Measurements from ENCODE around the gene BROX. TPM values are rescaled to one million over a fixed set of nuclear protein-coding genes. Genes with fewer than 3 reads are reported as not detected.

Gene BROX
- polyA plus RNA-seq, 1 of the 3 experiments (the other 2 are of a cell fraction): 3.8 TPM

DNA sequence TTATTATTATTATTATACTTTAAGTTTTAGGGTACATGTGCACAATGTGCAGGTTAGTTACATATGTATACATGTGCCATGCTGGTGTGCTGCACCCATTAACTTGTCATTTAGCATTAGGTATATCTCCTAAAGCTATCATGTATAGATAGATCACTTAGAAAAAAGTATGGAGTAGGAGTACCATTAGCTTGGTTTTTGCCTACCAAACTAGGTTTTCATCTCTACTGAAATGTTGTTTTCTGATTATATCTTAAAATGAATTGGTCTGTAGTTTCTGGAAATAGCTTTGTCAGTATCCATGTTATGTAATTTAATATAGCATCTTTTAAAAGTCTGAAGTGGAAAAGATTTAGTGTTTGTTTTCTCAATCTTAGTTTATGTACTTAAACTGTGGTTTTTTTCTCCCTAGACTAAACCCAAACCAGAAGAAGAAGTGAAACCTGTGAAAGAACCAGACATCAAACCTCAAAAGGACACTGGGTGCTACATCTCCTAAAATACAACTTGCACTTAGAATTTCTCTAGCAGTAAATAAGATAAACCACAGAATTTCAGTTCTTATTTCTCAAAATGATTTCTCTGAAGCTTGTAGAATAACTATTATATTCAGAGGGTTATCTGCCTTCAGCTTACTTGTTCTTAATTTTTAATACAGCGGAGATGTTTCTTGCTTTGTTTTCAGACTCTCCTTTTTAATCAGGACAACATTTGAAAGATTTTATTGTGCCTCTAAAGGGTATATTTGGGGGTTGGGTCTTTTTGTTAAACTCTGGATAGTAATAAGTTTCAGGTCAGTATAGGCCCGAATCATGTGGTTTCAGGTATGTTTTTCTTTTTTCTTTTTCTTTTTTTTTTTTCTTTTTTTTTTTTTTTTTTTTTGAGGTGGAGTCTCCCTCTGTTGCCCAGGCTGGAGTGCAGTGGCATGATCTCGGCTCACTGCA, 20.1 kb downstream of the BROX start:
- no peaks in the 10 kb centered on the region for H3F3A ChIP-seq (replicated peaks; ENCODE audit: insufficient read depth)
- no peak overlapping the region for H3K27ac ChIP-seq (ENCODE audit: low read depth in 2 of 2, low read length in 1 of 2)
- H3K4me2 ChIP-seq: no peak overlapping the region
- WGBS (ENCODE audit: low lambda C conversion rate): 98% methylated on average over 3 of the region's 3 CpGs
- H3K79me2 ChIP-seq (ENCODE audit: insufficient read depth): no peaks in the 10 kb centered on the region
- POLR2A ChIA-PET: interaction anchor here (0.6 kb wide), 1 partner anchor 19 kb away, joined by 4 read pairs; no protein-coding TSS in a partner anchor
- DNase-seq: no peak
- no peak overlapping the region for H3K4me3 ChIP-seq (ENCODE audit: low read depth in 2 of 2, low read length in 1 of 2)
- no peak overlapping the region for H2AFZ ChIP-seq (ENCODE audit: low read depth)
- no peaks in the 10 kb centered on the region for H3K4me1 ChIP-seq (ENCODE audit: control insufficient read depth in 1 of 2, insufficient read depth in 2 of 2, low read depth in 1 of 2, low read length in 1 of 2)
- H3K9me2 ChIP-seq: no peaks in the 10 kb centered on the region
- H4K20me1 ChIP-seq (ENCODE audit: insufficient read depth): no peaks in the 10 kb centered on the region
- H3K36me3 ChIP-seq (replicated peaks in 1 of 2; ENCODE audit: control insufficient read depth in 1 of 2, insufficient read depth in 2 of 2, low read length in 1 of 2): peaks cover 70 to 90% of the 10 kb centered on the region in 2 experiments
- CTCF ChIA-PET: interaction anchor here (0.5 to 1.6 kb wide), 8 partner anchors 10 to 392 kb away, joined by 3 to 5 read pairs (median 4); no protein-coding TSS in a partner anchor
- no peak overlapping the region for H3K9ac ChIP-seq
- TF ChIP-seq YY1 (IDR thresholded peaks at IDR 0.05; ENCODE audit: low read depth): no peak
- TF ChIP-seq TCF12 (IDR thresholded peaks at IDR 0.05): no peak
- TF ChIP-seq SIN3A (IDR thresholded peaks at IDR 0.05; ENCODE audit: borderline replicate concordance, low read depth, low read length): no peak
- TF ChIP-seq, protein P1, sequence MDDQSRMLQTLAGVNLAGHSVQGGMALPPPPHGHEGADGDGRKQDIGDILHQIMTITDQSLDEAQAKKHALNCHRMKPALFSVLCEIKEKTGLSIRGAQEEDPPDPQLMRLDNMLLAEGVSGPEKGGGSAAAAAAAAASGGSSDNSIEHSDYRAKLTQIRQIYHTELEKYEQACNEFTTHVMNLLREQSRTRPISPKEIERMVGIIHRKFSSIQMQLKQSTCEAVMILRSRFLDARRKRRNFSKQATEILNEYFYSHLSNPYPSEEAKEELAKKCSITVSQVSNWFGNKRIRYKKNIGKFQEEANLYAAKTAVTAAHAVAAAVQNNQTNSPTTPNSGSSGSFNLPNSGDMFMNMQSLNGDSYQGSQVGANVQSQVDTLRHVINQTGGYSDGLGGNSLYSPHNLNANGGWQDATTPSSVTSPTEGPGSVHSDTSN (IDR thresholded peaks at IDR 0.05): no peak
- no peak for TF ChIP-seq FOSL2 (IDR thresholded peaks at IDR 0.05; ENCODE audit: borderline replicate concordance, low read depth)
- no peak for TF ChIP-seq GATA2 (CRISPR knock-in tag; IDR thresholded peaks at IDR 0.05)
- TF ChIP-seq, protein P2, sequence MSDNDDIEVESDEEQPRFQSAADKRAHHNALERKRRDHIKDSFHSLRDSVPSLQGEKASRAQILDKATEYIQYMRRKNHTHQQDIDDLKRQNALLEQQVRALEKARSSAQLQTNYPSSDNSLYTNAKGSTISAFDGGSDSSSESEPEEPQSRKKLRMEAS (IDR thresholded peaks at IDR 0.05; ENCODE audit: low read depth): no peak
- TF ChIP-seq NFIC (IDR thresholded peaks at IDR 0.05; ENCODE audit: borderline replicate concordance): no peak
- TF ChIP-seq POLR2AphosphoS5 (IDR thresholded peaks at IDR 0.05; ENCODE audit: low read depth, low read length): no peak
- TF ChIP-seq GABPA (IDR thresholded peaks at IDR 0.05; ENCODE audit: low read depth): no peak
- no peak for TF ChIP-seq JUND (IDR thresholded peaks at IDR 0.05)
- no peak for TF ChIP-seq RCOR1 (IDR thresholded peaks at IDR 0.05; ENCODE audit: low read length)
- TF ChIP-seq, protein P3, sequence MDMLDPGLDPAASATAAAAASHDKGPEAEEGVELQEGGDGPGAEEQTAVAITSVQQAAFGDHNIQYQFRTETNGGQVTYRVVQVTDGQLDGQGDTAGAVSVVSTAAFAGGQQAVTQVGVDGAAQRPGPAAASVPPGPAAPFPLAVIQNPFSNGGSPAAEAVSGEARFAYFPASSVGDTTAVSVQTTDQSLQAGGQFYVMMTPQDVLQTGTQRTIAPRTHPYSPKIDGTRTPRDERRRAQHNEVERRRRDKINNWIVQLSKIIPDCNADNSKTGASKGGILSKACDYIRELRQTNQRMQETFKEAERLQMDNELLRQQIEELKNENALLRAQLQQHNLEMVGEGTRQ (IDR thresholded peaks at IDR 0.05; ENCODE audit: borderline replicate concordance, low read depth, low read length): no peak
- TF ChIP-seq TEAD4 (IDR thresholded peaks at IDR 0.05; ENCODE audit: borderline replicate concordance, insufficient read depth): no peak
- TF ChIP-seq CHD2 (IDR thresholded peaks at IDR 0.05; ENCODE audit: low read length, partially characterized antibody): no peak
- TF ChIP-seq MEF2A (IDR thresholded peaks at IDR 0.05; ENCODE audit: borderline replicate concordance, low read depth): no peak
- TF ChIP-seq ZBTB33 (IDR thresholded peaks at IDR 0.05; ENCODE audit: borderline replicate concordance, low read depth): no peak
- TF ChIP-seq RFX5 (IDR thresholded peaks at IDR 0.05; ENCODE audit: low read length): no peak
- TF ChIP-seq EP300 (IDR thresholded peaks at IDR 0.05; ENCODE audit: borderline replicate concordance in 1 of 2, low read depth in 1 of 2, low read length in 1 of 2): no peak
- no peaks in the 10 kb centered on the region for H3K9me3 ChIP-seq
- no peaks in the 10 kb centered on the region for H3K27me3 ChIP-seq (ENCODE audit: insufficient read depth)

Data from SK-N-SH (cell line).